Gastroesophageal sphincter (tissue), 4 donors: ENCODE data around the gene C1QTNF12. TPM values are rescaled to one million over a fixed set of nuclear protein-coding genes. Genes with fewer than 3 reads are reported as not detected.

Experiments used
- ATAC-seq: fragments of 150-250 bp; one replicate; pipeline ENCODE4 v1.9.1; 2016; ENCODE audit warnings: mild to moderate bottlenecking, moderate library complexity
- H3K27ac ChIP-seq, 4 donors: fragments of 200-600 bp; sonication (generic) in 3 of 4; 1 replicate in 3 of 4; 2 replicates in 1 of 4; pipeline ENCODE4 v1.5.1; 2016 to 2019
- H3K27me3 ChIP-seq: fragments of 200-600 bp; sonication (generic); one replicate; pipeline ENCODE4 v1.5.1; 2019
- H3K36me3 ChIP-seq, 2 donors: fragments of 200-600 bp; sonication (generic); one replicate each; pipeline ENCODE4 v1.5.1; 2019; ENCODE audit warnings: control low read depth in 1 of 2
- H3K4me1 ChIP-seq, 3 donors: fragments of 200-600 bp; sonication (generic); 1 replicate in 2 of 3; 2 replicates in 1 of 3; pipeline ENCODE4 v1.5.1; 2016 to 2019; ENCODE audit warnings: control low read depth in 2 of 3
- H3K4me3 ChIP-seq, 2 donors: fragments of 200-600 bp; sonication (generic); one replicate each; pipeline ENCODE4 v1.5.1; 2019; ENCODE audit warnings: mild to moderate bottlenecking in 1 of 2, moderate library complexity in 1 of 2
- H3K9me3 ChIP-seq, 3 donors: fragments of 200-600 bp; sonication (generic); one replicate each; pipeline ENCODE4 v1.5.1; 2017 to 2019; ENCODE audit warnings: control low read depth in 2 of 3
- CTCF ChIP-seq, 4 experiments: fragments of 200-600 bp in 2 of 4; fragments of 450-650 bp in 2 of 4; sonication (generic) in 1 of 4; IDR thresholded peaks; one replicate each; pipeline ENCODE4 v1.5.1; 2017 to 2019; ENCODE audit warnings: antibody characterized with exemption in 4 of 4, mild to moderate bottlenecking in 2 of 4, moderate library complexity in 2 of 4
- EP300 ChIP-seq: sonication (generic); formaldehyde crosslinking; IDR thresholded peaks from one replicate; pipeline ENCODE4 v1.6.1; 2017; ENCODE audit warnings: antibody characterized with exemption, mild to moderate bottlenecking
- POLR2A ChIP-seq, 2 donors: fragments of 450-650 bp; IDR thresholded peaks; one replicate each; pipeline ENCODE4 v1.6.1; 2017; ENCODE audit warnings: antibody characterized with exemption in 2 of 2, mild to moderate bottlenecking in 2 of 2, moderate library complexity in 1 of 2
- POLR2AphosphoS5 ChIP-seq: sonication (generic); formaldehyde crosslinking; IDR thresholded peaks from one replicate; pipeline ENCODE4 v1.6.1; 2017; ENCODE audit warnings: antibody characterized with exemption
- WGBS, 2 donors: methylation state at CpG; one replicate each; pipeline ENCODE4 v1.1.5; 2018; ENCODE audit warnings: low coverage in 1 of 2; 5-methylcytosine and 5-hydroxymethylcytosine counted together
- total RNA-seq, 4 donors: library from RNA; depleted of rRNA; stranded (reverse); fragments of >200 nt; gene quantifications; one replicate each; pipeline ENCODE4 v1.1.0, GENCODE V29; 2016

C1QTNF12 gene
- total RNA-seq, 4 donors from 2014 or later = 0.96 to 2.8 (median 1.7) TPM

- WGBS, 2 donors = 0% methylated on average over 1 of the region's 34 CpGs; no CpG with 5 or more reads in 1 of the 2 donors
- no peak overlapping the region for H3K4me3 ChIP-seq
- peaks cover 0 to 35% (median 15%) of the 10 kb centered on the region in 3 donors for H3K4me1 ChIP-seq
- H3K27ac ChIP-seq = no peak overlapping the region
- no peak for TF ChIP-seq EP300
- TF ChIP-seq POLR2AphosphoS5 = no peak
- no peak for TF ChIP-seq CTCF (IDR thresholded peaks at IDR 0.05)
- no peak for TF ChIP-seq POLR2A (IDR thresholded peaks at IDR 0.05)
- H3K27me3 ChIP-seq = peaks cover 50% of the 10 kb centered on the region
- no peak for ATAC-seq
- peaks cover 0 to 24% of the 10 kb centered on the region in 2 donors for H3K36me3 ChIP-seq
- H3K9me3 ChIP-seq = peaks cover 0 to 4% (median 0%) of the 10 kb centered on the region in 3 donors
Measured at GRCh38 chr1:1236945-1237873, 9.3 kb downstream of the C1QTNF12 start.

- H3K27me3 ChIP-seq = peaks cover 42% of the 10 kb centered on the region
- peaks cover 0 to 35% (median 15%) of the 10 kb centered on the region in 3 donors for H3K4me1 ChIP-seq
- H3K27ac ChIP-seq = no peak overlapping the region
- no peak overlapping the region for H3K4me3 ChIP-seq
- no peak for ATAC-seq
- WGBS, 2 donors = 76% methylated on average over 9 of the region's 22 CpGs; no CpG with 5 or more reads in 1 of the 2 donors
- H3K36me3 ChIP-seq = peaks cover 0 to 20% of the 10 kb centered on the region in 2 donors
- TF ChIP-seq EP300 = no peak
- TF ChIP-seq CTCF (IDR thresholded peaks at IDR 0.05) = no peak
- TF ChIP-seq POLR2A (IDR thresholded peaks at IDR 0.05) = no peak
- TF ChIP-seq POLR2AphosphoS5 = no peak
- peaks cover 0 to 4% (median 0%) of the 10 kb centered on the region in 3 donors for H3K9me3 ChIP-seq
Measured at GRCh38 chr1:1236176-1236763, 10.3 kb downstream of the C1QTNF12 start.

- no peak for TF ChIP-seq POLR2AphosphoS5
- no peak for TF ChIP-seq CTCF (IDR thresholded peaks at IDR 0.05)
- no peak for TF ChIP-seq POLR2A (IDR thresholded peaks at IDR 0.05)
- TF ChIP-seq EP300 = no peak
- H3K9me3 ChIP-seq = peaks cover 0 to 4% (median 0%) of the 10 kb centered on the region in 3 donors
- peaks cover 0 to 44% (median 22%) of the 10 kb centered on the region in 3 donors for H3K4me1 ChIP-seq
- H3K27me3 ChIP-seq = peaks cover 31% of the 10 kb centered on the region
- 80 to 100% methylated on average over 1 to 3 of the region's 27 CpGs for WGBS, 2 donors
- no peak overlapping the region for H3K4me3 ChIP-seq
- ATAC-seq = no peak
- H3K27ac ChIP-seq = no peak overlapping the region
- H3K36me3 ChIP-seq = peaks cover 0 to 20% of the 10 kb centered on the region in 2 donors
Measured at GRCh38 chr1:1235016-1235744, 11.3 kb downstream of the C1QTNF12 start.

GRCh38 chr1:1234180-1234808 is 12.2 kb downstream of the C1QTNF12 start:
- peaks cover 0 to 53% (median 30%) of the 10 kb centered on the region in 3 donors for H3K4me1 ChIP-seq
- ATAC-seq = no peak
- TF ChIP-seq CTCF (IDR thresholded peaks at IDR 0.05) (no peak), EP300 (no peak), POLR2A (IDR thresholded peaks at IDR 0.05) (no peak), POLR2AphosphoS5 (no peak)
- H3K36me3 ChIP-seq = peaks cover 0 to 25% of the 10 kb centered on the region in 2 donors
- H3K27me3 ChIP-seq = peaks cover 22% of the 10 kb centered on the region
- H3K4me3 ChIP-seq = no peak overlapping the region
- H3K27ac ChIP-seq = no peak overlapping the region
- peaks cover 0 to 4% (median 0%) of the 10 kb centered on the region in 3 donors for H3K9me3 ChIP-seq
- 80 to 97% methylated on average over 3 to 6 of the region's 28 CpGs for WGBS, 2 donors
